Endothelial cell of umbilical vein (primary cell): ENCODE data around the gene KIF19.

Source experiments
- EZH2 ChIP-seq: IDR thresholded peaks from 2 replicates; pipeline ENCODE4 v1.6.1; 2012; ENCODE audit warnings: borderline replicate concordance, low read depth, mild to moderate bottlenecking, moderate library complexity, low read length, inconsistent platforms; ENCODE audit not compliant: severe bottlenecking
- POLR2A ChIP-seq: IDR thresholded peaks from 2 replicates; pipeline ENCODE4 v1.6.1; 2012; ENCODE audit warnings: low read depth, mild to moderate bottlenecking, control low read depth, low read length
- POLR2AphosphoS5 ChIP-seq: IDR thresholded peaks from 2 replicates; pipeline ENCODE4 v1.6.1; 2012; ENCODE audit warnings: low read depth, mild to moderate bottlenecking, control low read depth, low read length, moderate library complexity; ENCODE audit not compliant: insufficient read depth
- TF ChIP-seq, protein P1 (sequence below): IDR thresholded peaks from 2 replicates; pipeline ENCODE4 v1.6.1; 2011; ENCODE audit not compliant: insufficient read depth, insufficient read length
- TF ChIP-seq, protein P2 (sequence below), 2 donors: IDR thresholded peaks; 1 replicate in 1 of 2; 2 replicates in 1 of 2; pipeline ENCODE4 v1.5.1; 2011; ENCODE audit warnings: low read length in 2 of 2, mild to moderate bottlenecking in 2 of 2, moderate library complexity in 2 of 2, control low read depth in 1 of 2, inconsistent platforms in 1 of 2, low read depth in 1 of 2; ENCODE audit not compliant: insufficient read depth in 1 of 2; ENCODE audit errors: extremely low read depth in 1 of 2

DNA sequence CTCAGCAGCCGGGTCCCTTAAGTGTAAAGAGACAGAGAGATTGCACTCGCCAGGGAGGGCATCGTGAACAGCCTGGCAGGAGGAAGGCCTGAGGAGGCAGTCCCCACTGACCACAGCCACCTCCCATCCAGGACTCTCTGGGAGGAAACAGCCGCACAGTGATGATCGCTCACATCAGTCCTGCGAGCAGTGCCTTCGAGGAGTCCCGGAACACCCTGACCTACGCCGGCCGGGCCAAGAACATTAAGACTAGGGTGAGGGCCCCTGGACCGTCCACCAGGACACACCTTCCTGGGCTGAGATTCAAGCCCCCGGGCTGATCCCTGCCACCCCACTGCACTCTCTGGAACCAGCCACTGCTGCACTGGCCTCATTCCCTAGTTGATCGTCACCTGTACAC lies 21.6 kb downstream of the KIF19 start:
- TF ChIP-seq, protein P1, sequence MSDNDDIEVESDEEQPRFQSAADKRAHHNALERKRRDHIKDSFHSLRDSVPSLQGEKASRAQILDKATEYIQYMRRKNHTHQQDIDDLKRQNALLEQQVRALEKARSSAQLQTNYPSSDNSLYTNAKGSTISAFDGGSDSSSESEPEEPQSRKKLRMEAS, result no peak
- TF ChIP-seq EZH2, result no peak
- TF ChIP-seq, protein P2, sequence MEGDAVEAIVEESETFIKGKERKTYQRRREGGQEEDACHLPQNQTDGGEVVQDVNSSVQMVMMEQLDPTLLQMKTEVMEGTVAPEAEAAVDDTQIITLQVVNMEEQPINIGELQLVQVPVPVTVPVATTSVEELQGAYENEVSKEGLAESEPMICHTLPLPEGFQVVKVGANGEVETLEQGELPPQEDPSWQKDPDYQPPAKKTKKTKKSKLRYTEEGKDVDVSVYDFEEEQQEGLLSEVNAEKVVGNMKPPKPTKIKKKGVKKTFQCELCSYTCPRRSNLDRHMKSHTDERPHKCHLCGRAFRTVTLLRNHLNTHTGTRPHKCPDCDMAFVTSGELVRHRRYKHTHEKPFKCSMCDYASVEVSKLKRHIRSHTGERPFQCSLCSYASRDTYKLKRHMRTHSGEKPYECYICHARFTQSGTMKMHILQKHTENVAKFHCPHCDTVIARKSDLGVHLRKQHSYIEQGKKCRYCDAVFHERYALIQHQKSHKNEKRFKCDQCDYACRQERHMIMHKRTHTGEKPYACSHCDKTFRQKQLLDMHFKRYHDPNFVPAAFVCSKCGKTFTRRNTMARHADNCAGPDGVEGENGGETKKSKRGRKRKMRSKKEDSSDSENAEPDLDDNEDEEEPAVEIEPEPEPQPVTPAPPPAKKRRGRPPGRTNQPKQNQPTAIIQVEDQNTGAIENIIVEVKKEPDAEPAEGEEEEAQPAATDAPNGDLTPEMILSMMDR (IDR thresholded peaks at IDR 0.05; ENCODE audit: extremely low read depth in 1 of 2, insufficient read depth in 1 of 2, low read depth in 1 of 2, low read length in 2 of 2), result no peak
- no peak for TF ChIP-seq POLR2AphosphoS5
- no peak for TF ChIP-seq POLR2A
